K562 (cell line): ENCODE results near the gene TMEM208. TPM values are rescaled to one million over a fixed set of nuclear protein-coding genes. Genes with fewer than 3 reads are reported as not detected.

Experiments
- CBX2 ChIP-seq: fragments of 200-600 bp; sonication (generic); IDR thresholded peaks from one replicate; pipeline ENCODE4 v1.6.1; 2012; ENCODE audit warnings: mild to moderate bottlenecking, low read length, inconsistent platforms; ENCODE audit not compliant: insufficient read depth, poor library complexity, severe bottlenecking
- CBX5 ChIP-seq: IDR thresholded peaks from 2 replicates; pipeline ENCODE4 v1.6.1; 2014; ENCODE audit warnings: low read depth, borderline replicate concordance
- CEBPB ChIP-seq: fragments of 450-650 bp; IDR thresholded peaks from 2 replicates; pipeline ENCODE4 v1.6.1; 2016; ENCODE audit warnings: missing genetic modification characterization, missing compliant biosample characterization
- CHD4 ChIP-seq: fragments of 200-600 bp; sonication (generic); IDR thresholded peaks from 3 replicates; pipeline ENCODE4 v1.6.1; 2012; ENCODE audit warnings: low read depth, mild to moderate bottlenecking, mixed read lengths, low read length, inconsistent platforms; ENCODE audit not compliant: insufficient read depth, insufficient replicate concordance, poor library complexity, severe bottlenecking
- GABPA ChIP-seq: fragments of 200-800 bp; sonication (Bioruptor generic); conservative IDR thresholded peaks from 2 replicates; pipeline ENCODE4 v1.6.1; 2016; ENCODE audit warnings: low read depth, missing genetic modification characterization, missing compliant biosample characterization
- HCFC1 ChIP-seq: IDR thresholded peaks from 2 replicates; pipeline ENCODE4 v1.6.1; 2012; ENCODE audit warnings: low read depth, low read length, improper control_type of control experiment
- HLTF ChIP-seq: fragments of 450-650 bp; IDR thresholded peaks from 2 replicates; pipeline ENCODE4 v1.6.1; 2016
- HMBOX1 ChIP-seq: sonication (generic); IDR thresholded peaks from 2 replicates; pipeline ENCODE4 v1.6.1; 2016
- HOMEZ ChIP-seq: fragments of 250-450 bp; sonication (Bioruptor Pico); IDR thresholded peaks from 2 replicates; pipeline ENCODE4 v1.4.0; 2020; ENCODE audit warnings: mild to moderate bottlenecking, moderate library complexity
- JUND ChIP-seq, 2 experiments: IDR thresholded peaks; 2 replicates in 1 of 2; 3 replicates in 1 of 2; pipeline ENCODE4 v1.6.1; 2011; ENCODE audit warnings: borderline replicate concordance in 2 of 2, low read depth in 2 of 2, low read length in 2 of 2, improper control_type of control experiment in 1 of 2, missing biosample characterization in 1 of 2, missing genetic modification characterization in 1 of 2, missing genetic modification reagents in 1 of 2
- KDM2B ChIP-seq: fragments of 250-450 bp; sonication (Bioruptor Pico); IDR thresholded peaks from 2 replicates; pipeline ENCODE4 v1.8.0; 2021; ENCODE audit warnings: mild to moderate bottlenecking, moderate library complexity
- NR0B1 ChIP-seq: fragments of 450-650 bp; IDR thresholded peaks from one replicate; pipeline ENCODE4 v1.6.1; 2018; ENCODE audit warnings: mild to moderate bottlenecking, moderate library complexity; ENCODE audit not compliant: partially characterized antibody
- PRDM10 ChIP-seq: fragments of 450-650 bp; IDR thresholded peaks from 2 replicates; pipeline ENCODE4 v1.6.1; 2018; ENCODE audit not compliant: partially characterized antibody
- SMARCA4 ChIP-seq: fragments of 450-650 bp; IDR thresholded peaks from 2 replicates; pipeline ENCODE4 v1.6.1; 2016
- SMARCA5 ChIP-seq: fragments of 450-650 bp; IDR thresholded peaks from 2 replicates; pipeline ENCODE4 v1.6.1; 2016
- STAT5A ChIP-seq: IDR thresholded peaks from 2 replicates; pipeline ENCODE4 v1.6.1; 2012; ENCODE audit warnings: low read length, inconsistent platforms, borderline replicate concordance
- TAF9B ChIP-seq: fragments of 450-650 bp; IDR thresholded peaks from 2 replicates; pipeline ENCODE4 v1.6.1; 2018; ENCODE audit warnings: mild to moderate bottlenecking; ENCODE audit not compliant: partially characterized antibody
- ZFPM2 ChIP-seq: fragments of 250-450 bp; sonication (Bioruptor Pico); IDR thresholded peaks from 2 replicates; pipeline ENCODE4 v1.5.1; 2022; ENCODE audit warnings: mild to moderate bottlenecking
- ZNF134 ChIP-seq: fragments of 250-450 bp; sonication (Bioruptor Pico); conservative IDR thresholded peaks from 2 replicates; pipeline ENCODE4 v1.4.0; 2020
- ZNF57 ChIP-seq: fragments of 450-650 bp; formaldehyde crosslinking; IDR thresholded peaks from 2 replicates; pipeline ENCODE4 v1.4.0; 2020; ENCODE audit warnings: mild to moderate bottlenecking, moderate library complexity
- ZNF778 ChIP-seq: fragments of 450-650 bp; formaldehyde crosslinking; IDR thresholded peaks from 2 replicates; pipeline ENCODE4 v1.4.0; 2020; ENCODE audit warnings: mild to moderate bottlenecking, moderate library complexity
- polyA plus RNA-seq, 8 experiments: library from polyadenylated mRNA; depleted of rRNA in 4 of 8; stranded (reverse) in 5 of 8; unstranded in 3 of 8; fragments of >200 nt; fragmentation: Nextera tagmentation in 2 of 8; fragmentation: Illumina TruSeq in 1 of 8; extraction: Ambion mirVana in 2 of 8; extraction: Trizol in 1 of 8; gene quantifications; 2 replicates each; pipeline versions ENCODE4 v1.2.1 to v1.2.3, GENCODE V29; 2011 to 2014; ENCODE audit warnings: inconsistent platforms in 1 of 8, missing spikeins in 1 of 8
- total RNA-seq, 7 experiments: library from RNA; depleted of rRNA in 6 of 7; stranded (reverse); fragments of >200 nt in 6 of 7; fragmentation: Illumina TruSeq in 2 of 7; extraction: Trizol in 2 of 7; gene quantifications; 2 replicates each; pipeline versions ENCODE4 v1.2.1 to v1.2.3, GENCODE V29; 2011 to 2021; ENCODE audit warnings: low replicate concordance in 1 of 7

The TMEM208 gene
- total and polyA plus RNA-seq, 9 of the 15 experiments (the other 6 are each of a cell fraction or from before 2014, with no cell fraction given) = 31.8 to 239 (median 54.3) TPM

- TF ChIP-seq HOMEZ = no peak
- no peak for TF ChIP-seq SMARCA4
- TF ChIP-seq ZNF778 (CRISPR knock-in tag) = no peak
- TF ChIP-seq ZNF57 (CRISPR knock-in tag) = no peak
- peak; percentile 36; the same call in 1 of the 2 replicates for TF ChIP-seq HLTF
- TF ChIP-seq JUND (IDR thresholded peaks at IDR 0.05; ENCODE audit: borderline replicate concordance, low read depth, low read length) = peak; percentile 57; the same call in 1 of the 2 replicates
- no peak; the same call in 2 of the 3 replicates for TF ChIP-seq JUND (tag; IDR thresholded peaks at IDR 0.05; ENCODE audit: borderline replicate concordance, low read depth, low read length)
- no peak for TF ChIP-seq HMBOX1
- TF ChIP-seq HCFC1 = peak; percentile 99
- no peak for TF ChIP-seq KDM2B
- no peak; the same call in 1 of the 2 replicates for TF ChIP-seq STAT5A
- TF ChIP-seq CBX2 = no peak
- peak; percentile 18 for TF ChIP-seq PRDM10
- no peak for TF ChIP-seq ZFPM2 (CRISPR knock-in tag)
- peak; percentile 100 for TF ChIP-seq GABPA (tag)
- TF ChIP-seq NR0B1 = no peak
- no peak for TF ChIP-seq CEBPB (tag)
- TF ChIP-seq ZNF134 = no peak
- no peak for TF ChIP-seq CBX5
- peak; percentile 68 for TF ChIP-seq TAF9B
- no peak for TF ChIP-seq SMARCA5
- TF ChIP-seq CHD4 = no peak
Observed at GRCh38 chr16:67226804-67227566, at the start of gene TMEM208 (continued).
